Measurements from ENCODE around the gene CCDC167.

DNA sequence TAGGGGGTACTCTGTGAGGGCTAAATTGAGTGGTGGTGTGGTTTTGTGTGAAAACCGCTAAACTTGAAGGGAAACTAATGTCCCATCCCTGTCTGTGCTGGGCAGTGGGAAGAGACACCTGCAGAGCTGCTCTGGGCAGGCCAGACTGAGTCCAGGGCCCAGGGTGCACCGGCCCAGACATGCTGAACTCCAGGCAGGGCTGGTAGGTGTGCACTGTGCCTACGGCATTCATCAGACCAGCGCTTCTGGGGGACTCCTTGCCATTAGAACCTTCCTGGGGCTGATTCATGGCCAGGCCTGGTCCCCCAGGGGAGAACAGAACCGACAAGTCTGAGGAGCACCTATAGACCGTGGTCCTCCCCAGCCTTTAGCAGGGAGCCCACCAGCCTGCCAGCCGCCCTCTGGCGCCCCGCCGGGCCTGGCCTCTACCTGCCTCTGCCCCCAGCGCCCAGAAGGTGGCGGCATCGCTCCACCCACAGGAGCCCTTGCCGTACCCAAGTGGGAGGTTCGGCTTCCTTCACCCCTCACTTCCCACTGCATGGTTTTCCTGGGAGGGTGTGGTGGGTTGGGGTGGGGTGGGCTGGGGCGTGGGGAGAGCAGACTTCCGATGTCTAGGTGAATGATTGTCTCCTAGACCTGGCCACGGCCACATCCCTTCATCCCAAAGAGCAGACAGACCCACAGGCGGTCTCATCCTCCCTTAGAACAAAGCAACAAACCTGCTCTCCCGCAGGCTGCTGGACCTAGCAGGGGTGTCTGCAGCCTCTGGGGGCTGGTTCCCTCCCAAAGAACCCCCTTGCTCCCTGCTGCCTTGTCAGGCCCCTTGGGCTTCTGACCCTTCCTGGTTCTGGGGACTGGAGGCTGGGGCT lies 15.5 kb downstream of the CCDC167 start:
- TF ChIP-seq, protein P1, sequence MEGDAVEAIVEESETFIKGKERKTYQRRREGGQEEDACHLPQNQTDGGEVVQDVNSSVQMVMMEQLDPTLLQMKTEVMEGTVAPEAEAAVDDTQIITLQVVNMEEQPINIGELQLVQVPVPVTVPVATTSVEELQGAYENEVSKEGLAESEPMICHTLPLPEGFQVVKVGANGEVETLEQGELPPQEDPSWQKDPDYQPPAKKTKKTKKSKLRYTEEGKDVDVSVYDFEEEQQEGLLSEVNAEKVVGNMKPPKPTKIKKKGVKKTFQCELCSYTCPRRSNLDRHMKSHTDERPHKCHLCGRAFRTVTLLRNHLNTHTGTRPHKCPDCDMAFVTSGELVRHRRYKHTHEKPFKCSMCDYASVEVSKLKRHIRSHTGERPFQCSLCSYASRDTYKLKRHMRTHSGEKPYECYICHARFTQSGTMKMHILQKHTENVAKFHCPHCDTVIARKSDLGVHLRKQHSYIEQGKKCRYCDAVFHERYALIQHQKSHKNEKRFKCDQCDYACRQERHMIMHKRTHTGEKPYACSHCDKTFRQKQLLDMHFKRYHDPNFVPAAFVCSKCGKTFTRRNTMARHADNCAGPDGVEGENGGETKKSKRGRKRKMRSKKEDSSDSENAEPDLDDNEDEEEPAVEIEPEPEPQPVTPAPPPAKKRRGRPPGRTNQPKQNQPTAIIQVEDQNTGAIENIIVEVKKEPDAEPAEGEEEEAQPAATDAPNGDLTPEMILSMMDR (IDR thresholded peaks at IDR 0.05): peak; percentile 29 to 68 (median 44)
- TF ChIP-seq POLR2AphosphoS5 (IDR thresholded peaks at IDR 0.05) (no peak), POLR2A (IDR thresholded peaks at IDR 0.05) (no peak), EP300 (IDR thresholded peaks at IDR 0.05) (no peak)

Measured in sigmoid colon (tissue), 4 donors.